ENCODE measurements around the gene TAS2R1.

- TF ChIP-seq RFX5 (IDR thresholded peaks at IDR 0.05; ENCODE audit: low read depth, low read length) = no peak
- TF ChIP-seq POLR2A (IDR thresholded peaks at IDR 0.05; ENCODE audit: low read depth, low read length) = no peak
- no peak for TF ChIP-seq SRF (IDR thresholded peaks at IDR 0.05; ENCODE audit: low read depth in 2 of 2, low read length in 2 of 2)
- TF ChIP-seq BACH1 (IDR thresholded peaks at IDR 0.05; ENCODE audit: borderline replicate concordance) = no peak
- TF ChIP-seq SP1 (IDR thresholded peaks at IDR 0.05; ENCODE audit: low read depth, low read length) = no peak
- no peak for TF ChIP-seq EZH2 (IDR thresholded peaks at IDR 0.05; ENCODE audit: borderline replicate concordance, control insufficient read depth, low read depth, low read length)
- no peak for TF ChIP-seq GABPA (IDR thresholded peaks at IDR 0.05; ENCODE audit: low read depth)
- no peak for TF ChIP-seq RCOR1 (conservative IDR thresholded peaks at IDR 0.05; ENCODE audit: low read depth, low read length)
Measured at GRCh38 chr5:9617739-9618504, 12.2 kb downstream of the TAS2R1 start.
